IMR-90 (cell line): Measurements from ENCODE around the gene NFATC3. TPM values are rescaled to one million over a fixed set of nuclear protein-coding genes. Genes with fewer than 3 reads are reported as not detected.

ENCODE experiments used
- ATAC-seq: fragments of 200-7000 bp; cut with Tn5 transposase; 2 replicates; pipeline ENCODE4 v1.9.1; 2020; ENCODE audit warnings: low read depth, mild to moderate bottlenecking, moderate library complexity
- BruUV-seq: library from RNA; stranded (reverse); fragments of 400-500 nt; replicated peaks from 2 replicates; lab custom pipeline; 2021; lab: Mats Ljungman, UMichigan
- CTCF ChIA-PET: fragments of 300-600 bp; formaldehyde crosslinking; extraction: SDS; loops from one replicate; lab custom pipeline; 2021; ENCODE audit warnings: antibody characterized with exemption; lab: Yijun Ruan, JAX
- POLR2A ChIA-PET: fragments of 300-600 bp; sonication (Branson Sonifier 250); formaldehyde crosslinking; loops from one replicate; lab custom pipeline; 2022; ENCODE audit warnings: antibody characterized with exemption; ENCODE audit not compliant: unreplicated experiment; lab: Charles Lee
- DNase-seq: peaks from one replicate; pipeline ENCODE4 v3.0.0; 2013
- H2AFZ ChIP-seq: replicated peaks from 2 replicates; pipeline ENCODE3; 2013; ENCODE audit warnings: low read length, mild to moderate bottlenecking; ENCODE audit not compliant: poor library complexity
- H2AK5ac ChIP-seq: 2 replicates; pipeline ENCODE4 v1.6.1; 2013; ENCODE audit warnings: low read depth, low read length, inconsistent platforms
- H2AK9ac ChIP-seq: replicated peaks from 2 replicates; pipeline ENCODE3; 2013; ENCODE audit warnings: mild to moderate bottlenecking, low read depth, low read length, moderate library complexity; ENCODE audit not compliant: poor library complexity
- H2BK120ac ChIP-seq: 2 replicates; pipeline ENCODE4 v1.6.1; 2013; ENCODE audit warnings: low read depth, low read length, inconsistent platforms
- H2BK15ac ChIP-seq: 3 replicates; pipeline ENCODE4 v1.6.1; 2013; ENCODE audit warnings: low read depth, low read length, inconsistent platforms
- H2BK20ac ChIP-seq: 2 replicates; pipeline ENCODE4 v1.6.1; 2013; ENCODE audit warnings: low read depth, mild to moderate bottlenecking, inconsistent platforms, low read length, moderate library complexity
- H2BK5ac ChIP-seq: 2 replicates; pipeline ENCODE4 v1.6.1; 2013; ENCODE audit warnings: mild to moderate bottlenecking, low read depth, low read length, inconsistent platforms; ENCODE audit not compliant: poor library complexity, severe bottlenecking
- H3K14ac ChIP-seq: replicated peaks from 2 replicates; pipeline ENCODE4 v1.6.1; 2013; ENCODE audit warnings: low read depth, low read length, inconsistent platforms
- H3K18ac ChIP-seq: 2 replicates; pipeline ENCODE4 v1.6.1; 2013; ENCODE audit warnings: low read depth, low read length, control low read depth
- H3K23ac ChIP-seq: 2 replicates; pipeline ENCODE4 v1.6.1; 2013; ENCODE audit warnings: low read depth, low read length, inconsistent platforms
- H3K27ac ChIP-seq: 2 replicates; pipeline ENCODE4 v1.5.1; 2013; ENCODE audit warnings: mild to moderate bottlenecking, control low read depth, low read length; ENCODE audit not compliant: insufficient read depth
- H3K27me3 ChIP-seq: 2 replicates; pipeline ENCODE4 v1.6.1; 2013; ENCODE audit warnings: low read length; ENCODE audit not compliant: control insufficient read depth, insufficient read depth
- H3K36me3 ChIP-seq: 2 replicates; pipeline ENCODE4 v1.6.1; 2013; ENCODE audit warnings: low read length, mixed read lengths; ENCODE audit not compliant: control insufficient read depth, insufficient read depth
- H3K4ac ChIP-seq: 2 replicates; pipeline ENCODE4 v1.6.1; 2013; ENCODE audit warnings: low read depth, low read length, inconsistent platforms
- H3K4me1 ChIP-seq: 2 replicates; pipeline ENCODE4 v1.6.1; 2013; ENCODE audit warnings: low read length, mixed read lengths; ENCODE audit not compliant: control insufficient read depth, insufficient read depth
- H3K4me2 ChIP-seq: 2 replicates; pipeline ENCODE4 v1.6.1; 2013; ENCODE audit warnings: low read depth, mild to moderate bottlenecking, control low read depth, low read length, moderate library complexity
- H3K4me3 ChIP-seq: 2 replicates; pipeline ENCODE4 v1.5.1; 2013; ENCODE audit warnings: low read depth, mild to moderate bottlenecking, control low read depth, low read length, moderate library complexity; ENCODE audit not compliant: insufficient read depth
- H3K56ac ChIP-seq: 2 replicates; pipeline ENCODE4 v1.6.1; 2013; ENCODE audit warnings: low read length, inconsistent platforms; ENCODE audit not compliant: insufficient read depth; ENCODE audit errors: extremely low read depth
- H3K79me1 ChIP-seq, 2 experiments: 2 replicates each; pipeline ENCODE4 v1.6.1; 2013; ENCODE audit warnings: low read length in 2 of 2, inconsistent platforms in 1 of 2, low read depth in 1 of 2
- H3K9ac ChIP-seq: 2 replicates; pipeline ENCODE4 v1.6.1; 2013; ENCODE audit warnings: low read depth, low read length, control low read depth
- H3K9me1 ChIP-seq: 2 replicates; pipeline ENCODE4 v1.6.1; 2013; ENCODE audit warnings: low read length, inconsistent platforms; ENCODE audit not compliant: insufficient read depth
- H3K9me3 ChIP-seq: 2 replicates; pipeline ENCODE4 v1.6.1; 2013; ENCODE audit warnings: low read length; ENCODE audit not compliant: control insufficient read depth, insufficient read depth
- H4K20me1 ChIP-seq: 2 replicates; pipeline ENCODE4 v1.6.1; 2013; ENCODE audit warnings: low read length, inconsistent platforms; ENCODE audit not compliant: insufficient read depth
- H4K5ac ChIP-seq: 2 replicates; pipeline ENCODE4 v1.6.1; 2013; ENCODE audit warnings: mild to moderate bottlenecking, low read depth, low read length, control low read depth
- H4K8ac ChIP-seq, 2 experiments: 2 replicates each; pipeline ENCODE4 v1.6.1; 2013; ENCODE audit warnings: low read depth in 2 of 2, low read length in 2 of 2, control low read depth in 1 of 2, inconsistent platforms in 1 of 2
- H4K91ac ChIP-seq: 2 replicates; pipeline ENCODE4 v1.6.1; 2013; ENCODE audit warnings: low read depth, low read length, inconsistent platforms; ENCODE audit not compliant: insufficient read depth
- BHLHE40 ChIP-seq: fragments of 150-350 bp; IDR thresholded peaks from 2 replicates; pipeline ENCODE4 v1.6.1; 2016; ENCODE audit warnings: mild to moderate bottlenecking, low read depth, low read length
- CEBPB ChIP-seq: IDR thresholded peaks from 2 replicates; pipeline ENCODE4 v1.6.1; 2012; ENCODE audit warnings: low read depth, low read length, improper control_type of control experiment
- CHD1 ChIP-seq: IDR thresholded peaks from 2 replicates; pipeline ENCODE4 v1.6.1; 2012; ENCODE audit warnings: low read depth, low read length, improper control_type of control experiment
- CTCF ChIP-seq: conservative IDR thresholded peaks from 2 replicates; pipeline ENCODE4 v1.5.1; 2012; ENCODE audit warnings: mild to moderate bottlenecking, low read depth, low read length, improper control_type of control experiment
- FOS ChIP-seq: fragments of 150-350 bp; IDR thresholded peaks from 2 replicates; pipeline ENCODE4 v1.6.1; 2016; ENCODE audit warnings: low read depth, low read length
- MAFK ChIP-seq: IDR thresholded peaks from 2 replicates; pipeline ENCODE4 v1.6.1; 2012; ENCODE audit warnings: low read depth, low read length, improper control_type of control experiment
- MAZ ChIP-seq: IDR thresholded peaks from 2 replicates; pipeline ENCODE4 v1.6.1; 2012; ENCODE audit warnings: low read depth, mild to moderate bottlenecking, low read length, improper control_type of control experiment, moderate library complexity, borderline replicate concordance
- MXI1 ChIP-seq: IDR thresholded peaks from 2 replicates; pipeline ENCODE4 v1.6.1; 2012; ENCODE audit warnings: low read depth, mild to moderate bottlenecking, low read length, moderate library complexity, borderline replicate concordance
- NFE2L2 ChIP-seq: fragments of 150-350 bp; IDR thresholded peaks from 2 replicates; pipeline ENCODE4 v1.6.1; 2016; ENCODE audit warnings: low read depth, mild to moderate bottlenecking, low read length
- POLR2A ChIP-seq: IDR thresholded peaks from 2 replicates; pipeline ENCODE4 v1.6.1; 2012; ENCODE audit warnings: mild to moderate bottlenecking, low read depth, low read length
- RAD21 ChIP-seq: IDR thresholded peaks from 2 replicates; pipeline ENCODE4 v1.6.1; 2012; ENCODE audit warnings: low read length, improper control_type of control experiment
- RCOR1 ChIP-seq: IDR thresholded peaks from 2 replicates; pipeline ENCODE4 v1.6.1; 2012; ENCODE audit warnings: mild to moderate bottlenecking, low read length, improper control_type of control experiment; ENCODE audit not compliant: insufficient replicate concordance
- RFX5 ChIP-seq: IDR thresholded peaks from 2 replicates; pipeline ENCODE4 v1.8.0; 2012; ENCODE audit warnings: low read depth, mild to moderate bottlenecking, low read length, moderate library complexity
- SMC3 ChIP-seq: fragments of 150-350 bp; IDR thresholded peaks from 2 replicates; pipeline ENCODE4 v1.6.1; 2016; ENCODE audit warnings: low read depth, mild to moderate bottlenecking, antibody characterized with exemption, low read length, moderate library complexity
- USF2 ChIP-seq: fragments of 150-350 bp; IDR thresholded peaks from 2 replicates; pipeline ENCODE4 v1.6.1; 2017; ENCODE audit warnings: mild to moderate bottlenecking, antibody characterized with exemption, low read length, low read depth
- WGBS, 2 experiments: methylation state at CpG; one replicate each; pipeline versions ENCODE4 v1.1.5 to v1.1.7; 2013; ENCODE audit warnings: missing lambda C conversion rate in 2 of 2; ENCODE audit not compliant: insufficient read length in 1 of 2; ENCODE audit errors: extremely low coverage in 2 of 2; 5-methylcytosine and 5-hydroxymethylcytosine counted together
- dilution Hi-C: fragments of 300-500 bp; cut with HindIII; formaldehyde crosslinking; loops from one replicate; pipeline ENCODE4 v1.14.3; 2018; ENCODE audit warnings: low sequenced_read_pairs; ENCODE audit not compliant: unreplicated experiment
- in situ Hi-C: fragments of 300-500 bp; cut with MboI; formaldehyde crosslinking; loops from 3 replicates; pipeline ENCODE4 v1.14.3; 2019; ENCODE audit warnings: low sequenced_read_pairs, inconsistent platforms, mixed read lengths
- intact Hi-C: fragments of 100-400 bp; cut with micrococcal nuclease; formaldehyde crosslinking; loops from 2 replicates; pipeline ENCODE4 v1.10.0; 2022
- polyA plus RNA-seq, 3 experiments: library from polyadenylated mRNA; depleted of rRNA; stranded (reverse); fragments of >200 nt; gene quantifications; 2 replicates each; pipeline ENCODE4 v1.2.3, GENCODE V29; 2012; ENCODE audit warnings: low replicate concordance in 1 of 3
- total RNA-seq: library from RNA; depleted of rRNA; stranded (reverse); fragments of >200 nt; gene quantifications from 2 replicates; pipeline ENCODE4 v1.2.3, GENCODE V29; 2012
- TF ChIP-seq, protein P1 (sequence below): fragments of 150-350 bp; IDR thresholded peaks from 2 replicates; pipeline ENCODE4 v1.6.1; 2016; ENCODE audit warnings: low read depth, mild to moderate bottlenecking, low read length, moderate library complexity, borderline replicate concordance

The NFATC3 gene
- total and polyA plus RNA-seq, 2 of the 4 experiments (the other 2 are of a cell fraction), result 6.3 to 21.5 TPM

GRCh38 chr16:68273896-68274295 is 188.7 kb downstream of the NFATC3 start:
- no peak overlapping the region for H3K56ac ChIP-seq
- no peaks in the 10 kb centered on the region for H3K9me3 ChIP-seq
- peaks cover 24 to 72% of the 10 kb centered on the region in 2 experiments; a peak in 3 of 4 replicates for H3K79me1 ChIP-seq
- in situ Hi-C loops (no loop called here), intact Hi-C loops (no loop called here), dilution Hi-C loops (no loop called here)
- no TSS peak for BruUV-seq
- CTCF ChIA-PET, result no interaction called here
- peaks cover 2% of the 10 kb centered on the region; the same call in 1 of the 2 replicates for H3K4me1 ChIP-seq
- ATAC-seq, result no peak
- H3K18ac ChIP-seq, result no peak overlapping the region
- 80% methylated on average over 1 of the region's 8 CpGs; no CpG with 5 or more reads in 1 of the 2 experiments for WGBS, 2 experiments
- H3K9ac ChIP-seq, result no peak overlapping the region
- H3K36me3 ChIP-seq, result peaks cover 32% of the 10 kb centered on the region
- no peak overlapping the region for H3K4ac ChIP-seq
- no peak overlapping the region for H3K4me3 ChIP-seq
- H4K8ac ChIP-seq, result no peak overlapping the region
- DNase-seq, result no peak
- H2BK120ac ChIP-seq, result no peak overlapping the region
- no peak overlapping the region for H3K4me2 ChIP-seq
- H4K5ac ChIP-seq, result no peak overlapping the region
- H3K27ac ChIP-seq, result no peak overlapping the region
- no peak overlapping the region for H4K91ac ChIP-seq
- no peak overlapping the region for H2AK9ac ChIP-seq
- H2AFZ ChIP-seq, result no peak overlapping the region
- peaks cover 66% of the 10 kb centered on the region for H4K20me1 ChIP-seq
- TF ChIP-seq SMC3, result no peak
- TF ChIP-seq, protein P1, sequence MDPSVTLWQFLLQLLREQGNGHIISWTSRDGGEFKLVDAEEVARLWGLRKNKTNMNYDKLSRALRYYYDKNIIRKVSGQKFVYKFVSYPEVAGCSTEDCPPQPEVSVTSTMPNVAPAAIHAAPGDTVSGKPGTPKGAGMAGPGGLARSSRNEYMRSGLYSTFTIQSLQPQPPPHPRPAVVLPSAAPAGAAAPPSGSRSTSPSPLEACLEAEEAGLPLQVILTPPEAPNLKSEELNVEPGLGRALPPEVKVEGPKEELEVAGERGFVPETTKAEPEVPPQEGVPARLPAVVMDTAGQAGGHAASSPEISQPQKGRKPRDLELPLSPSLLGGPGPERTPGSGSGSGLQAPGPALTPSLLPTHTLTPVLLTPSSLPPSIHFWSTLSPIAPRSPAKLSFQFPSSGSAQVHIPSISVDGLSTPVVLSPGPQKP, result no peak
- TF ChIP-seq CTCF, result no peak
- TF ChIP-seq CHD1, result no peak
- TF ChIP-seq MXI1, result no peak
- TF ChIP-seq POLR2A, result no peak
- no peak for TF ChIP-seq CEBPB
- TF ChIP-seq NFE2L2, result no peak
- no peak for TF ChIP-seq FOS
- TF ChIP-seq RAD21, result no peak
- TF ChIP-seq RFX5, result no peak
- TF ChIP-seq RCOR1, result no peak
- no peak for TF ChIP-seq MAZ
- TF ChIP-seq BHLHE40, result no peak
- no peak for TF ChIP-seq USF2
- no peak for TF ChIP-seq MAFK
- no peaks in the 10 kb centered on the region for H3K27me3 ChIP-seq
- H2BK5ac ChIP-seq, result no peak overlapping the region
- no peak overlapping the region for H3K23ac ChIP-seq
- H2BK15ac ChIP-seq, result no peak overlapping the region
- POLR2A ChIA-PET, result no interaction called here
- peaks cover 17% of the 10 kb centered on the region; the same call in 1 of the 2 replicates for H3K9me1 ChIP-seq
- no peak overlapping the region for H3K14ac ChIP-seq
- H2AK5ac ChIP-seq, result no peak overlapping the region
- no peak overlapping the region for H2BK20ac ChIP-seq
